Esophagus mucosa (tissue), 1 donor: ENCODE data around the gene PAFAH1B2. TPM values are rescaled to one million over a fixed set of nuclear protein-coding genes. Genes with fewer than 3 reads are reported as not detected.

Experiments used
- ATAC-seq: fragments of 200-7000 bp; cut with Tn5 transposase; one replicate; pipeline ENCODE4 v1.9.1; 2020
- total RNA-seq: library from RNA; stranded (reverse); gene quantifications from one replicate; pipeline ENCODE4 v1.2.4, GENCODE V29; 2023
- donor health status: DM: yes; HTN: yes; CAD: no.

The PAFAH1B2 gene
- total RNA-seq, 1 donor from 2014 or later, result 50.9 TPM

GRCh38 chr11:117222991-117223740 is 79.1 kb downstream of the PAFAH1B2 start:
- no peak for ATAC-seq

GRCh38 chr11:117223741-117224689 is 79.9 kb downstream of the PAFAH1B2 start:
- no peak for ATAC-seq

GRCh38 chr11:117225553-117226170 is 81.6 kb downstream of the PAFAH1B2 start:
- no peak for ATAC-seq

Other genes starting within 250 kb of the PAFAH1B2 start
- gene SIK3, start 45.9 kb upstream of the PAFAH1B2 start, total RNA-seq, result 25.2 TPM
- 9.8 TPM for gene SIDT2, start 34.5 kb downstream of the PAFAH1B2 start, total RNA-seq
- gene TAGLN, start 55.1 kb downstream of the PAFAH1B2 start, total RNA-seq, result 55.9 TPM
- 44.4 TPM for gene PCSK7, start 87.8 kb downstream of the PAFAH1B2 start, total RNA-seq
- gene RNF214, start 88.4 kb downstream of the PAFAH1B2 start, total RNA-seq, result 13.7 TPM
- 3.1 TPM for gene BACE1-AS, start 147.1 kb downstream of the PAFAH1B2 start, total RNA-seq
- gene BACE1, start 172.0 kb downstream of the PAFAH1B2 start, total RNA-seq, result 17.5 TPM
- 16.7 TPM for gene CEP164, start 183.6 kb downstream of the PAFAH1B2 start, total RNA-seq